Endothelial cell (in vitro differentiated cells): ENCODE measurements around the gene EVL. TPM values are rescaled to one million over a fixed set of nuclear protein-coding genes. Genes with fewer than 3 reads are reported as not detected.

Experiments used
- DNase-seq: peaks from one replicate; pipeline ENCODE4 v3.0.0; 2021; ENCODE audit warnings: low spot score
- H3K27ac Mint-ChIP-seq: one replicate; pipeline ENCODE4 v1.8.0; 2021; ENCODE audit warnings: mixed read lengths, inconsistent platforms; ENCODE audit not compliant: unreplicated experiment
- H3K27me3 Mint-ChIP-seq: one replicate; pipeline ENCODE4 v1.8.0; 2021; ENCODE audit warnings: mild to moderate bottlenecking, moderate library complexity, mixed read lengths, inconsistent platforms; ENCODE audit not compliant: unreplicated experiment
- H3K36me3 Mint-ChIP-seq: one replicate; pipeline ENCODE4 v1.8.0; 2021; ENCODE audit warnings: mild to moderate bottlenecking, low read depth, mixed read lengths, inconsistent platforms; ENCODE audit not compliant: unreplicated experiment
- H3K4me1 Mint-ChIP-seq: one replicate; pipeline ENCODE4 v1.8.0; 2021; ENCODE audit warnings: mild to moderate bottlenecking, mixed read lengths, inconsistent platforms; ENCODE audit not compliant: unreplicated experiment
- H3K4me3 Mint-ChIP-seq: one replicate; pipeline ENCODE4 v1.8.0; 2021; ENCODE audit warnings: mild to moderate bottlenecking, mixed read lengths, inconsistent platforms; ENCODE audit not compliant: unreplicated experiment
- H3K9me3 Mint-ChIP-seq: one replicate; pipeline ENCODE4 v1.8.0; 2021; ENCODE audit warnings: mixed read lengths, inconsistent platforms; ENCODE audit not compliant: unreplicated experiment
- total RNA-seq: library from RNA; stranded (reverse); fragmentation: NEBNext Ultra II Directional; extraction: Animal tissue kit (Norgen Biotek cat#: 25700); gene quantifications from one replicate; pipeline ENCODE4 v1.2.1, GENCODE V29; 2021; ENCODE audit not compliant: unreplicated experiment
- TF ChIP-seq, protein P1 (sequence below): fragments of 200-600 bp; sonication (generic); IDR thresholded peaks from one replicate; pipeline ENCODE4 v1.5.0; 2021; ENCODE audit warnings: antibody characterized with exemption; ENCODE audit not compliant: unreplicated experiment

Gene EVL
- total RNA-seq, 1 donor from 2014 or later: 142 TPM

DNA sequence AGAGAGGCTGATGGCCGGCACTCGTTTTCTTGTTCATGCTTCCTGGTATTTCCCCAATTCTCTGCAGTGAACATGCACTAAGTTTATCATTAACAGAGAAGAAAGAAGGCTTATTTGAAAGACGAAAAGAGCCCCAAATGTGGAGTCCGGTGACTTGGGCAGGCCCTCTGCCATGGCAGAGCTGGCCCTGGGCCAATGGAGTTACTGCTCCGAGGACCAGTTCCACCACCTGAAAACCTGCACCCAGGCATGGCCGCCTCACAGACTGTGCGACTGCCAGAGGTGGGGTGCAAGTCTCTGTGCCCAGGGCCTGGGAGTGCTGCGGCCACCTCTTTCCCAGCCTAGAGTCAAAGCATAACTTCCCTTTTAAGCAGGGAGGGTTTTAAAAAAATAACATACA is 69.4 kb downstream of the EVL start:
- Mint-ChIP-seq H3K36me3 (peaks cover 31% of the 10 kb centered on the region), H3K4me3 (no peak overlapping the region), H3K27ac (no peak overlapping the region), H3K9me3 (no peaks in the 10 kb centered on the region), H3K27me3 (peaks cover 17% of the 10 kb centered on the region), H3K4me1 (peaks cover 3% of the 10 kb centered on the region)
- TF ChIP-seq, protein P1, sequence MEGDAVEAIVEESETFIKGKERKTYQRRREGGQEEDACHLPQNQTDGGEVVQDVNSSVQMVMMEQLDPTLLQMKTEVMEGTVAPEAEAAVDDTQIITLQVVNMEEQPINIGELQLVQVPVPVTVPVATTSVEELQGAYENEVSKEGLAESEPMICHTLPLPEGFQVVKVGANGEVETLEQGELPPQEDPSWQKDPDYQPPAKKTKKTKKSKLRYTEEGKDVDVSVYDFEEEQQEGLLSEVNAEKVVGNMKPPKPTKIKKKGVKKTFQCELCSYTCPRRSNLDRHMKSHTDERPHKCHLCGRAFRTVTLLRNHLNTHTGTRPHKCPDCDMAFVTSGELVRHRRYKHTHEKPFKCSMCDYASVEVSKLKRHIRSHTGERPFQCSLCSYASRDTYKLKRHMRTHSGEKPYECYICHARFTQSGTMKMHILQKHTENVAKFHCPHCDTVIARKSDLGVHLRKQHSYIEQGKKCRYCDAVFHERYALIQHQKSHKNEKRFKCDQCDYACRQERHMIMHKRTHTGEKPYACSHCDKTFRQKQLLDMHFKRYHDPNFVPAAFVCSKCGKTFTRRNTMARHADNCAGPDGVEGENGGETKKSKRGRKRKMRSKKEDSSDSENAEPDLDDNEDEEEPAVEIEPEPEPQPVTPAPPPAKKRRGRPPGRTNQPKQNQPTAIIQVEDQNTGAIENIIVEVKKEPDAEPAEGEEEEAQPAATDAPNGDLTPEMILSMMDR: no peak
- no peak for DNase-seq

DNA sequence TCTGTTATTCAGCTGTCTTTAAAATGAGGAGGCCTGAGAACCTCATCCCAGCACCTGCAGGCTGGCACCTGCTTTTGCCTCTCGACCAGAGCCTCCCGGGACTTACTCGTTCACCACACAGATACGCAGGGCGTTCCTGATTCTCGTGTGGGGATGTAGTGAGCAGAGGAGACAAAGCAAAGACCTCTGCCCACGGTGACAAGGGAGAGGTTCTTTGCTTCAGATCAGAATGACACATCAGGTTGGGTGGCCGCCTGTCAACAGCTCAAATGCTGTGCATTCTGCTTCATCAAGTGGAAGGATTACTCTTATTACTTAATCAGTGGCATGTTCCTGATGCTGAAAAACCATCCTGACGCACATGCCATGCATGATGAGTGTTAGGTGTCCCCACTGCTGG is 69.9 kb downstream of the EVL start:
- Mint-ChIP-seq H3K27me3 (peaks cover 17% of the 10 kb centered on the region), H3K27ac (no peak overlapping the region), H3K36me3 (peaks cover 27% of the 10 kb centered on the region), H3K4me3 (no peak overlapping the region), H3K4me1 (peaks cover 2% of the 10 kb centered on the region), H3K9me3 (no peaks in the 10 kb centered on the region)
- TF ChIP-seq, protein P1: no peak
- DNase-seq: no peak

DNA sequence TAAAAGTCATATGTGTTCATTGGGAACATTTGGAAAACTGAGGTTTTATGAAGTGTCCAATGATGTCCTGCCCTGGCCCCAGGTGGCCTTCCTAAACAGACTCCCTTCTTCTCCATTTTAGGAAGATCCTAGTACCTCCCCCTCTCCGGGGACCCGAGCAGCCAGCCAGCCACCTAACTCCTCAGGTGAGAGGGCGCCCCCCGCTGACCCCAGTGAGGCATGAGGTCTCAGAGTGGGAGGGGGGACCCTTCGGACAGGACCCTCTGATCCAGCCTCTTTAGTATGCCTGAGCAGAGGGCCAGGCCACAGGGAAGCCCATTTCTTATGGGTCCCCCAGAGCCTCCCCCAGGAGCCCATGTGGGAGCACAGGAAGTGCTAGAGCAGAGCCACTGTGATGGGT is 70.6 kb downstream of the EVL start:
- peaks cover 25% of the 10 kb centered on the region for H3K36me3 Mint-ChIP-seq
- H3K27ac Mint-ChIP-seq: no peak overlapping the region
- TF ChIP-seq, protein P1: no peak
- H3K9me3 Mint-ChIP-seq: no peaks in the 10 kb centered on the region
- no peak overlapping the region for H3K4me3 Mint-ChIP-seq
- peaks cover 16% of the 10 kb centered on the region for H3K27me3 Mint-ChIP-seq
- peaks cover 4% of the 10 kb centered on the region for H3K4me1 Mint-ChIP-seq
- no peak for DNase-seq

DNA sequence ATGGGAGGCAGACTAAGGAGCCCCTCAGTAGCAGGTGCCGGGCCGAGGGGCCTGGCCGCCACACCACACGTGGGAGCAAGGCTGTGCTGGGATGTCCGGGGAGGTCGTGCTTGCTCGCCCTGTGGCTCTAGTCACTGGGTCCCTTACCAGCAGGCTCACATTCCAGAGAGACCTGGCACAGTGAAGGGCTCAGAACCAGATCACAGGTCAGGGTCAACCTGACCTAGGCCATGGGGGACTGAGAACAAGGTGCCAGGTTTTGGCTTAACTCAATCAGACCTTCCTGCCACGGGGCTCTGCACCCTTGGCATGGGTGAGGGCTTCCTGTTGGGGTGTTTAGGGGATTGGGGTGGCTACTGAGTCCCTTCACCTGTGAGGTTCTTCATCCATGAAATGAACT is 72.0 kb downstream of the EVL start:
- TF ChIP-seq, protein P1: no peak
- H3K9me3 Mint-ChIP-seq: no peaks in the 10 kb centered on the region
- peaks cover 13% of the 10 kb centered on the region for H3K27me3 Mint-ChIP-seq
- no peak overlapping the region for H3K4me3 Mint-ChIP-seq
- H3K4me1 Mint-ChIP-seq: peaks cover 9% of the 10 kb centered on the region
- H3K27ac Mint-ChIP-seq: no peak overlapping the region
- H3K36me3 Mint-ChIP-seq: peaks cover 14% of the 10 kb centered on the region
- no peak for DNase-seq

DNA sequence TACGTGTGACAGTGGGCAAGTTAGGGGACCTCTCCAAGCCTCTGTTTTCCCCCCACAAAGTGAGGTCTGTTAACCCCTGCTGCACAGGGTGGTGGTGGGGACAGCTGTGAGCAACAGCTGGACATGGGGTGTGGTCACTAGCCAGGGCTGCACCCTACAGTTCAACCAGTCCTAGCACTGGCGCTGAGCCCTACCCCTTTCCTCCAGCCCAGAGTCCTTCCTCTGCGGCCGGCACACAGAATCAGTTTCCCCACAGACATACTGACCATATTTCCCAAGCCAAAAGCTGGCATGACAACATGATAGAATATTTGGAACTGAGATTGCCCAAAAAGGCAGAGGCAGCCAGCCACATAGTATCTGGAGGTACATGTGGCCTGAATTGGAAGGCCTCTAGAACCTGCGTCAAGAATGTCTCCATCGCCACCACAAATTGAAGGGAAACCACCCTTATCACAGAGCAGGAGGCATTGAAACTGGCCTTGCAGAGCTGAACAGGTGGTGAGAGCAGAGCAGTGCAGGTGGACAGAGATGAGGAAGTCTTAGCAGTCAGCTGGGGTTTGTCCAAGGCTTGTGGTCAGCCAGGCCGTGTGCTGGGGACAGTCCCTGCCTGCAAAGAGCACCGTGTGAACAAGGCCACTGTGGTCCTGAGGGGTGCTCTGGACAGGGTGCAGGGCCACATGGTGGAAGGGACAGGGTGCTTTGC is 73.0 kb downstream of the EVL start:
- no peak for DNase-seq
- Mint-ChIP-seq H3K4me3 (no peak overlapping the region), H3K4me1 (peaks cover 16% of the 10 kb centered on the region), H3K9me3 (no peaks in the 10 kb centered on the region), H3K36me3 (peaks cover 14% of the 10 kb centered on the region), H3K27me3 (peaks cover 10% of the 10 kb centered on the region), H3K27ac (no peak overlapping the region)
- TF ChIP-seq, protein P1: no peak
